ENCODE measurements around the gene TRPM2. TPM values are rescaled to one million over a fixed set of nuclear protein-coding genes. Genes with fewer than 3 reads are reported as not detected.

Gene TRPM2
- total RNA-seq, 4 donors from 2014 or later = 2.9 to 7.0 (median 6.1) TPM

- no peak for TF ChIP-seq CTCF (IDR thresholded peaks at IDR 0.05; ENCODE audit: low read depth)
Observed at GRCh38 chr21:44418108-44418875, 64.9 kb downstream of the TRPM2 start.

- TF ChIP-seq CTCF (IDR thresholded peaks at IDR 0.05; ENCODE audit: low read depth) = no peak
Observed at GRCh38 chr21:44418876-44419230, 65.4 kb downstream of the TRPM2 start.

- TF ChIP-seq CTCF (IDR thresholded peaks at IDR 0.05; ENCODE audit: low read depth) = no peak
Observed at GRCh38 chr21:44419679-44420078, 66.3 kb downstream of the TRPM2 start.

GRCh38 chr21:44420416-44421205 lies 67.2 kb downstream of the TRPM2 start:
- no peak for TF ChIP-seq CTCF (IDR thresholded peaks at IDR 0.05; ENCODE audit: low read depth)

- no peak for TF ChIP-seq CTCF (IDR thresholded peaks at IDR 0.05; ENCODE audit: low read depth)
Observed at GRCh38 chr21:44421901-44422840, 68.8 kb downstream of the TRPM2 start.

GRCh38 chr21:44423312-44423821 lies 69.9 kb downstream of the TRPM2 start:
- no peak for TF ChIP-seq CTCF (IDR thresholded peaks at IDR 0.05; ENCODE audit: low read depth)

Measured in subcutaneous adipose tissue (tissue), 4 donors.